Measurements from ENCODE around the gene TSNAXIP1.

DNA sequence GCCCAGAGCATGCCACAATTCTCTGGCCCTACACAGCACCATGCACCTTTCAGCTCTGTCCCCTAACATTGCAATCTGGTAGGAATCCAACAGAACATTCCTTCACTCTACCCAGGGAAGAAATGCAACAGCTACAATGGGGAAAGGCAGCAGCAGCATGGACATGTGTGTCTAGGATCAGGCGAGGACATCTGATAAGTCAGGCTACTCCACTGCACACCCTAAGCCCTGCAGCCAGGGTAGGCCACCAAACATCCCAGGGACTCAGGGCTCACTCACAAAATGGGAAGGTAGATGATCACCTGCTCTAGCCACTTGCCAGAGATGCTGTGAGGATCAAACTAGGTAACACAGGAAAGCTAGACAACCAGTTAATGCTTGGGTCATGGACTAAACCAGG is 5.4 kb upstream of the TSNAXIP1 start:
- TF ChIP-seq, protein P1, sequence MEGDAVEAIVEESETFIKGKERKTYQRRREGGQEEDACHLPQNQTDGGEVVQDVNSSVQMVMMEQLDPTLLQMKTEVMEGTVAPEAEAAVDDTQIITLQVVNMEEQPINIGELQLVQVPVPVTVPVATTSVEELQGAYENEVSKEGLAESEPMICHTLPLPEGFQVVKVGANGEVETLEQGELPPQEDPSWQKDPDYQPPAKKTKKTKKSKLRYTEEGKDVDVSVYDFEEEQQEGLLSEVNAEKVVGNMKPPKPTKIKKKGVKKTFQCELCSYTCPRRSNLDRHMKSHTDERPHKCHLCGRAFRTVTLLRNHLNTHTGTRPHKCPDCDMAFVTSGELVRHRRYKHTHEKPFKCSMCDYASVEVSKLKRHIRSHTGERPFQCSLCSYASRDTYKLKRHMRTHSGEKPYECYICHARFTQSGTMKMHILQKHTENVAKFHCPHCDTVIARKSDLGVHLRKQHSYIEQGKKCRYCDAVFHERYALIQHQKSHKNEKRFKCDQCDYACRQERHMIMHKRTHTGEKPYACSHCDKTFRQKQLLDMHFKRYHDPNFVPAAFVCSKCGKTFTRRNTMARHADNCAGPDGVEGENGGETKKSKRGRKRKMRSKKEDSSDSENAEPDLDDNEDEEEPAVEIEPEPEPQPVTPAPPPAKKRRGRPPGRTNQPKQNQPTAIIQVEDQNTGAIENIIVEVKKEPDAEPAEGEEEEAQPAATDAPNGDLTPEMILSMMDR (conservative IDR thresholded peaks at IDR 0.05) = no peak
- TF ChIP-seq EZH2 (IDR thresholded peaks at IDR 0.05; ENCODE audit: low read depth) = no peak
